Liver (tissue), 9 donors: ENCODE measurements around the gene UNC45B. TPM values are rescaled to one million over a fixed set of nuclear protein-coding genes. Genes with fewer than 3 reads are reported as not detected.

Experiments used
- DNase-seq: peaks from one replicate; pipeline ENCODE4 v3.0.0-alpha.2; 2017; ENCODE audit warnings: low spot score
- H3K27ac ChIP-seq, 2 donors: one replicate each; pipeline ENCODE4 v1.7.0; 2013; ENCODE audit warnings: inconsistent platforms in 2 of 2, low read length in 2 of 2, control low read depth in 1 of 2, low read depth in 1 of 2, mild to moderate bottlenecking in 1 of 2
- H3K27me3 ChIP-seq, 4 donors: one replicate each; pipeline versions ENCODE4 v1.6.1 to v1.7.0; 2013; ENCODE audit warnings: low read length in 3 of 4, inconsistent platforms in 1 of 4, mild to moderate bottlenecking in 1 of 4, moderate library complexity in 1 of 4; ENCODE audit not compliant: control insufficient read depth in 4 of 4, insufficient read depth in 4 of 4
- H3K36me3 ChIP-seq, 4 donors: one replicate each; pipeline versions ENCODE4 v1.6.1 to v1.7.0; 2013; ENCODE audit warnings: low read length in 3 of 4, mild to moderate bottlenecking in 3 of 4, low read depth in 1 of 4, moderate library complexity in 1 of 4; ENCODE audit not compliant: control insufficient read depth in 4 of 4, insufficient read depth in 3 of 4
- H3K4me1 ChIP-seq, 4 donors: one replicate each; pipeline versions ENCODE4 v1.6.1 to v1.7.0; 2013; ENCODE audit warnings: low read length in 3 of 4, mild to moderate bottlenecking in 3 of 4, moderate library complexity in 1 of 4; ENCODE audit not compliant: control insufficient read depth in 4 of 4, insufficient read depth in 4 of 4
- H3K4me3 ChIP-seq, 3 donors: one replicate each; pipeline versions ENCODE4 v1.6.1 to v1.7.0; 2013; ENCODE audit warnings: low read length in 3 of 3, control low read depth in 1 of 3, low read depth in 1 of 3, mild to moderate bottlenecking in 1 of 3
- H3K9ac ChIP-seq, 2 donors: one replicate each; pipeline ENCODE4 v1.7.0; 2013; ENCODE audit warnings: low read length in 2 of 2, mild to moderate bottlenecking in 2 of 2, moderate library complexity in 2 of 2, control low read depth in 1 of 2, low read depth in 1 of 2
- H3K9me3 ChIP-seq, 4 donors: one replicate each; pipeline versions ENCODE4 v1.6.1 to v1.7.0; 2013; ENCODE audit warnings: low read length in 3 of 4; ENCODE audit not compliant: control insufficient read depth in 4 of 4
- EGR1 ChIP-seq, 2 donors: IDR thresholded peaks; 2 replicates each; pipeline ENCODE4 v1.6.1; 2016 to 2018; ENCODE audit warnings: antibody characterized with exemption in 2 of 2, low read depth in 2 of 2
- FOXA1 ChIP-seq: IDR thresholded peaks from 2 replicates; pipeline ENCODE4 v1.6.1; 2016; ENCODE audit warnings: antibody characterized with exemption
- FOXA2 ChIP-seq: IDR thresholded peaks from 2 replicates; pipeline ENCODE4 v1.6.1; 2016; ENCODE audit warnings: antibody characterized with exemption
- GABPA ChIP-seq, 2 donors: IDR thresholded peaks in 1 of 2; conservative IDR thresholded peaks in 1 of 2; 2 replicates each; pipeline ENCODE4 v1.6.1; 2016; ENCODE audit warnings: antibody characterized with exemption in 2 of 2, mild to moderate bottlenecking in 1 of 2, moderate library complexity in 1 of 2
- HNF4A ChIP-seq, 2 donors: conservative IDR thresholded peaks; 2 replicates each; pipeline ENCODE4 v1.6.1; 2016; ENCODE audit warnings: antibody characterized with exemption in 2 of 2, mild to moderate bottlenecking in 2 of 2
- HNF4G ChIP-seq: IDR thresholded peaks from 2 replicates; pipeline ENCODE4 v1.6.1; 2016; ENCODE audit warnings: antibody characterized with exemption
- JUND ChIP-seq, 2 donors: IDR thresholded peaks; 2 replicates each; pipeline ENCODE4 v1.6.1; 2016; ENCODE audit warnings: antibody characterized with exemption in 2 of 2
- NR2F2 ChIP-seq: IDR thresholded peaks from 2 replicates; pipeline ENCODE4 v1.6.1; 2016; ENCODE audit warnings: antibody characterized with exemption
- RAD21 ChIP-seq, 2 donors: IDR thresholded peaks; 2 replicates each; pipeline ENCODE4 v1.6.1; 2016; ENCODE audit warnings: antibody characterized with exemption in 2 of 2, mild to moderate bottlenecking in 2 of 2
- RXRA ChIP-seq, 2 donors: IDR thresholded peaks; 2 replicates each; pipeline ENCODE4 v1.6.1; 2017 to 2018; ENCODE audit warnings: antibody characterized with exemption in 2 of 2, mild to moderate bottlenecking in 1 of 2
- SP1 ChIP-seq: IDR thresholded peaks from 2 replicates; pipeline ENCODE4 v1.6.1; 2018; ENCODE audit warnings: antibody characterized with exemption, mild to moderate bottlenecking
- TAF1 ChIP-seq: conservative IDR thresholded peaks from 2 replicates; pipeline ENCODE4 v1.6.1; 2016; ENCODE audit warnings: antibody characterized with exemption, mild to moderate bottlenecking
- YY1 ChIP-seq: IDR thresholded peaks from 2 replicates; pipeline ENCODE4 v1.6.1; 2016; ENCODE audit warnings: antibody characterized with exemption, mild to moderate bottlenecking
- ZBTB33 ChIP-seq: IDR thresholded peaks from 2 replicates; pipeline ENCODE4 v1.6.1; 2016; ENCODE audit warnings: antibody characterized with exemption
- WGBS: extraction: QIAGEN DNeasy Blood & Tissue Kit; methylation state at CpG from one replicate; pipeline ENCODE4 v1.1.7; 2013; 5-methylcytosine and 5-hydroxymethylcytosine counted together
- polyA plus RNA-seq, 2 donors: library from polyadenylated mRNA; stranded (reverse) in 1 of 2; unstranded in 1 of 2; fragments of 200-250 nt in 1 of 2; fragments of >200 nt in 1 of 2; fragmentation: Nextera tagmentation in 1 of 2; extraction: Ambion mirVana in 1 of 2; gene quantifications; one replicate each; pipeline versions ENCODE4 v1.2.1 to v1.2.3, GENCODE V29; 2013 to 2015
- total RNA-seq, 2 donors: library from RNA; depleted of rRNA; stranded (reverse); fragments of >200 nt; gene quantifications; one replicate each; pipeline ENCODE4 v1.2.3, GENCODE V29; 2014
- TF ChIP-seq, protein P1 (sequence below): fragments of 150-350 bp; IDR thresholded peaks from 2 replicates; pipeline ENCODE4 v1.5.1; 2017; ENCODE audit warnings: improper control_type of control experiment, low read depth, low read length; ENCODE audit not compliant: missing input control
- TF ChIP-seq, protein P2 (sequence below): IDR thresholded peaks from 2 replicates; pipeline ENCODE4 v1.6.1; 2016; ENCODE audit warnings: antibody characterized with exemption
- TF ChIP-seq, protein P3 (sequence below): IDR thresholded peaks from 2 replicates; pipeline ENCODE4 v1.6.1; 2016; ENCODE audit warnings: antibody characterized with exemption, mild to moderate bottlenecking
- donor health status: healthy.
- donor health status: healthy.
- donor health status: healthy.
- donor health status: healthy.
- donor health status: healthy.

Gene UNC45B
- total RNA-seq (under 1 TPM in 1 of 2 donors, not detected in 1; 0.09 TPM), polyA plus RNA-seq (under 1 TPM in 1 of 2 donors, not detected in 1; 0.02 TPM)

GRCh38 chr17:35147375-35147905 is at the start of gene UNC45B:
UNC45B (plus strand) TSS chr17:35147817; CDS start chr17:35148264, 447 bp downstream.
- Histone ChIP-seq H3K27ac (no peak within 1 kb of the TSS), H3K9me3 (no peaks in the 10 kb centered on the region), H3K36me3 (no peaks in the 10 kb centered on the region), H3K27me3 (no peaks in the 10 kb centered on the region), H3K4me1 (no peaks in the 10 kb centered on the region), H3K4me3 (no peak within 1 kb of the TSS), H3K9ac (no peak within 1 kb of the TSS)
- no peak for DNase-seq
- TF ChIP-seq, protein P1, sequence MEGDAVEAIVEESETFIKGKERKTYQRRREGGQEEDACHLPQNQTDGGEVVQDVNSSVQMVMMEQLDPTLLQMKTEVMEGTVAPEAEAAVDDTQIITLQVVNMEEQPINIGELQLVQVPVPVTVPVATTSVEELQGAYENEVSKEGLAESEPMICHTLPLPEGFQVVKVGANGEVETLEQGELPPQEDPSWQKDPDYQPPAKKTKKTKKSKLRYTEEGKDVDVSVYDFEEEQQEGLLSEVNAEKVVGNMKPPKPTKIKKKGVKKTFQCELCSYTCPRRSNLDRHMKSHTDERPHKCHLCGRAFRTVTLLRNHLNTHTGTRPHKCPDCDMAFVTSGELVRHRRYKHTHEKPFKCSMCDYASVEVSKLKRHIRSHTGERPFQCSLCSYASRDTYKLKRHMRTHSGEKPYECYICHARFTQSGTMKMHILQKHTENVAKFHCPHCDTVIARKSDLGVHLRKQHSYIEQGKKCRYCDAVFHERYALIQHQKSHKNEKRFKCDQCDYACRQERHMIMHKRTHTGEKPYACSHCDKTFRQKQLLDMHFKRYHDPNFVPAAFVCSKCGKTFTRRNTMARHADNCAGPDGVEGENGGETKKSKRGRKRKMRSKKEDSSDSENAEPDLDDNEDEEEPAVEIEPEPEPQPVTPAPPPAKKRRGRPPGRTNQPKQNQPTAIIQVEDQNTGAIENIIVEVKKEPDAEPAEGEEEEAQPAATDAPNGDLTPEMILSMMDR = no peak
- TF ChIP-seq RAD21 (IDR thresholded peaks at IDR 0.05) = no peak
- 71% methylated on average over 4 of the region's 4 CpGs for WGBS

- DNase-seq = no peak
- Histone ChIP-seq H3K9me3 (no peaks in the 10 kb centered on the region), H3K4me1 (no peaks in the 10 kb centered on the region), H3K27me3 (no peaks in the 10 kb centered on the region), H3K9ac (no peak overlapping the region), H3K36me3 (peaks cover 2 to 25% (median 6%) of the 10 kb centered on the region in 4 donors), H3K27ac (no peak overlapping the region), H3K4me3 (no peak overlapping the region)
- TF ChIP-seq HNF4A (conservative IDR thresholded peaks at IDR 0.05) = no peak
- TF ChIP-seq RAD21 (IDR thresholded peaks at IDR 0.05) = no peak
- TF ChIP-seq HNF4G = no peak
- TF ChIP-seq JUND (IDR thresholded peaks at IDR 0.05) = no peak
- no peak for TF ChIP-seq NR2F2
- TF ChIP-seq, protein P2, sequence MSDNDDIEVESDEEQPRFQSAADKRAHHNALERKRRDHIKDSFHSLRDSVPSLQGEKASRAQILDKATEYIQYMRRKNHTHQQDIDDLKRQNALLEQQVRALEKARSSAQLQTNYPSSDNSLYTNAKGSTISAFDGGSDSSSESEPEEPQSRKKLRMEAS = no peak
- TF ChIP-seq FOXA2 = no peak
- no peak for TF ChIP-seq SP1
- TF ChIP-seq, protein P3, sequence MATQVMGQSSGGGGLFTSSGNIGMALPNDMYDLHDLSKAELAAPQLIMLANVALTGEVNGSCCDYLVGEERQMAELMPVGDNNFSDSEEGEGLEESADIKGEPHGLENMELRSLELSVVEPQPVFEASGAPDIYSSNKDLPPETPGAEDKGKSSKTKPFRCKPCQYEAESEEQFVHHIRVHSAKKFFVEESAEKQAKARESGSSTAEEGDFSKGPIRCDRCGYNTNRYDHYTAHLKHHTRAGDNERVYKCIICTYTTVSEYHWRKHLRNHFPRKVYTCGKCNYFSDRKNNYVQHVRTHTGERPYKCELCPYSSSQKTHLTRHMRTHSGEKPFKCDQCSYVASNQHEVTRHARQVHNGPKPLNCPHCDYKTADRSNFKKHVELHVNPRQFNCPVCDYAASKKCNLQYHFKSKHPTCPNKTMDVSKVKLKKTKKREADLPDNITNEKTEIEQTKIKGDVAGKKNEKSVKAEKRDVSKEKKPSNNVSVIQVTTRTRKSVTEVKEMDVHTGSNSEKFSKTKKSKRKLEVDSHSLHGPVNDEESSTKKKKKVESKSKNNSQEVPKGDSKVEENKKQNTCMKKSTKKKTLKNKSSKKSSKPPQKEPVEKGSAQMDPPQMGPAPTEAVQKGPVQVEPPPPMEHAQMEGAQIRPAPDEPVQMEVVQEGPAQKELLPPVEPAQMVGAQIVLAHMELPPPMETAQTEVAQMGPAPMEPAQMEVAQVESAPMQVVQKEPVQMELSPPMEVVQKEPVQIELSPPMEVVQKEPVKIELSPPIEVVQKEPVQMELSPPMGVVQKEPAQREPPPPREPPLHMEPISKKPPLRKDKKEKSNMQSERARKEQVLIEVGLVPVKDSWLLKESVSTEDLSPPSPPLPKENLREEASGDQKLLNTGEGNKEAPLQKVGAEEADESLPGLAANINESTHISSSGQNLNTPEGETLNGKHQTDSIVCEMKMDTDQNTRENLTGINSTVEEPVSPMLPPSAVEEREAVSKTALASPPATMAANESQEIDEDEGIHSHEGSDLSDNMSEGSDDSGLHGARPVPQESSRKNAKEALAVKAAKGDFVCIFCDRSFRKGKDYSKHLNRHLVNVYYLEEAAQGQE = no peak
- no peak for TF ChIP-seq TAF1
- TF ChIP-seq ZBTB33 = no peak
- TF ChIP-seq FOXA1 = no peak
- no peak for TF ChIP-seq EGR1 (IDR thresholded peaks at IDR 0.05; ENCODE audit: low read depth in 2 of 2)
- no peak for TF ChIP-seq YY1
- TF ChIP-seq RXRA (IDR thresholded peaks at IDR 0.05) = no peak
- no peak for TF ChIP-seq GABPA (IDR thresholded peaks at IDR 0.05 in 1 of 2, conservative IDR thresholded peaks at IDR 0.05 in 1 of 2)
- 91% methylated on average over 3 of the region's 3 CpGs for WGBS
Measured at GRCh38 chr17:35099908-35100307, 47.7 kb upstream of the UNC45B start.
